ENCODE results near the gene HERC4. TPM values are rescaled to one million over a fixed set of nuclear protein-coding genes. Genes with fewer than 3 reads are reported as not detected.

Gene HERC4
- total and polyA plus RNA-seq, 10 donors = 18.2 to 124 (median 89.0) TPM

GRCh38 chr10:67893637-67894036 lies 181.4 kb downstream of the HERC4 start:
- Histone ChIP-seq H3K9me3 (no peaks in the 10 kb centered on the region), H3K4me3 (no peak overlapping the region), H3K27ac (no peak overlapping the region), H3K4me1 (peaks cover 0 to 37% (median 7%) of the 10 kb centered on the region in 6 donors), H3K27me3 (replicated peaks in 1 of 7) (no peaks in the 10 kb centered on the region), H3K36me3 (peaks cover 0 to 100% (median 91%) of the 10 kb centered on the region in 6 donors)
- intact Hi-C loops (cut with DNase I; ENCODE audit: low total_unique reads) = no loop called here
- WGBS, 5 donors = 93 to 96% (median 96%) methylated on average over 14 of the region's 14 CpGs
- no peak for DNase-seq
- TF ChIP-seq, protein P1, sequence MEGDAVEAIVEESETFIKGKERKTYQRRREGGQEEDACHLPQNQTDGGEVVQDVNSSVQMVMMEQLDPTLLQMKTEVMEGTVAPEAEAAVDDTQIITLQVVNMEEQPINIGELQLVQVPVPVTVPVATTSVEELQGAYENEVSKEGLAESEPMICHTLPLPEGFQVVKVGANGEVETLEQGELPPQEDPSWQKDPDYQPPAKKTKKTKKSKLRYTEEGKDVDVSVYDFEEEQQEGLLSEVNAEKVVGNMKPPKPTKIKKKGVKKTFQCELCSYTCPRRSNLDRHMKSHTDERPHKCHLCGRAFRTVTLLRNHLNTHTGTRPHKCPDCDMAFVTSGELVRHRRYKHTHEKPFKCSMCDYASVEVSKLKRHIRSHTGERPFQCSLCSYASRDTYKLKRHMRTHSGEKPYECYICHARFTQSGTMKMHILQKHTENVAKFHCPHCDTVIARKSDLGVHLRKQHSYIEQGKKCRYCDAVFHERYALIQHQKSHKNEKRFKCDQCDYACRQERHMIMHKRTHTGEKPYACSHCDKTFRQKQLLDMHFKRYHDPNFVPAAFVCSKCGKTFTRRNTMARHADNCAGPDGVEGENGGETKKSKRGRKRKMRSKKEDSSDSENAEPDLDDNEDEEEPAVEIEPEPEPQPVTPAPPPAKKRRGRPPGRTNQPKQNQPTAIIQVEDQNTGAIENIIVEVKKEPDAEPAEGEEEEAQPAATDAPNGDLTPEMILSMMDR (IDR thresholded peaks at IDR 0.05 in 8 of 11, conservative IDR thresholded peaks at IDR 0.05 in 3 of 11) = no peak
- TF ChIP-seq POLR2A (IDR thresholded peaks at IDR 0.05) = no peak
- no peak for TF ChIP-seq POLR2AphosphoS5 (IDR thresholded peaks at IDR 0.05)

DNA sequence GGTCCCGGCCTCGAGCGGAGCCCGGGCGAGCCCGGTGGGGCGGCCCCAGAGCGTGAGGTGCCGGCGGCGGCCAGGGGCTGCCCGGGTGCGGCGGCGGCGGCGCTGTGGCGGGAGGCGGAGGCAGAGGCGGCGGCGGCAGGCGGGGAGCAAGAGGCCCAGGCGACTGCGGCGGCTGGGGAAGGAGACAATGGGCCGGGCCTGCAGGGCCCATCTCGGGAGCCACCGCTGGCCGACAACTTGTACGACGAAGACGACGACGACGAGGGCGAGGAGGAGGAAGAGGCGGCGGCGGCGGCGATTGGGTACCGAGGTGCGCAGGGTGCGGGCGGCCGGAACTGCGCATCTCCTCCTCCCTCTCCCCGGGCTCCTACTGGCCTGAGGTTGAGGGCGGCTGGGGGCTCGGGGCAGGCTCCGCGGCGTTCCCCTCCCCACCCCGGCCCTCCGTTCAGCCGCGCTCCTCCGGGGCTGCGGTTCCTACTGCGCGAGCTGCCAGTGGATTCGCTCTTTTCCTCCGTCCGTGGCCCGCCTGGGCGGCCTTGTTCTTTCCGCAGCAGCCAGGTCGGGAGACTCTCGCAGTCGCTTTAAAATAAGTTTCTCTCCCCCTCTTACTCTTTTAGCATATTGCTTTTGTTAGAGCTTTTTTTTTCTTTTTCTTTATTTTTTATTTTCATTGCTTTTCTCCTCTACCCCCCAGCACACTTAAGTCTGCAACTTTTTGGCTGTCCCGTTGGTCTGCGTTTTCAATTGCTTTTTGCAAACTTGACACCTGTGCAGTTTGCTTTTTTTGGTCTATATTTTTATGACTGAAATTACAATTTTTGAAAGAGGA lies 190.0 kb downstream of the HERC4 start:
- intact Hi-C loops (cut with DNase I; ENCODE audit: low total_unique reads) = no loop called here
- Histone ChIP-seq H3K4me3 (peak overlapping the region; percentile 47 to 86 (median 78)), H3K27me3 (replicated peaks in 1 of 7) (no peaks in the 10 kb centered on the region), H3K4me1 (peaks cover 7 to 57% (median 38%) of the 10 kb centered on the region in 6 donors), H3K9me3 (no peaks in the 10 kb centered on the region), H3K27ac (peak overlapping the region; percentile 90 to 98 (median 96)), H3K36me3 (peaks cover 0 to 34% (median 33%) of the 10 kb centered on the region in 6 donors)
- peak; percentile 96 for DNase-seq
- TF ChIP-seq, protein P1 (IDR thresholded peaks at IDR 0.05 in 8 of 11, conservative IDR thresholded peaks at IDR 0.05 in 3 of 11) = peak in 1 of 11 experiments; percentile 4
- TF ChIP-seq POLR2A (IDR thresholded peaks at IDR 0.05) = peak in 1 of 3 donors; percentile 27
- TF ChIP-seq POLR2AphosphoS5 (IDR thresholded peaks at IDR 0.05) = peak in 1 of 3 donors; percentile 27
- 0 to 1% (median 0%) methylated on average over 45 to 73 of the region's 73 CpGs for WGBS, 5 donors

DNA sequence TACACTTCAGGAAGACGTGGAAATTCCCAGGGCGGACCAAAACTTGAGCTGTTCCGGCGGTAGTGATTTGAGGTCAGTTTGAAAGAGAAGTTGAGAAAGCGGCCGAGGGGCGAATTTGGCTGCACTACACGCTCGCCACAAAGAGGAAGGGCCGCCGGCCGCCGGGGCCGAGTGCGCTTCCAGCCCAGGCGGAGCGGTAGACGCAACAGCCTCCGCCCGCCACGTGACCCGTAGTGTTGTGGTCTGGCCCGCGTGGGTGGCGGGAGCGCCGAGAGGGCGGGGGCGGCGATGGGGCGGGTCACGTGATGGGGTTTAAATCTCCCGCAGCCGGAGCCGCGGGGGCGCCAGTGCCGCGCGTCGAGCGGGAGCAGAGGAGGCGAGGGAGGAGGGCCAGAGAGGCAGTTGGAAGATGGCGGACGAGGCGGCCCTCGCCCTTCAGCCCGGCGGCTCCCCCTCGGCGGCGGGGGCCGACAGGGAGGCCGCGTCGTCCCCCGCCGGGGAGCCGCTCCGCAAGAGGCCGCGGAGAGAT lies 190.7 kb downstream of the HERC4 start, which contains the start of gene SIRT1:
Gene SIRT1, plus strand, starts transcription at position 344 of the 529 bp plus-strand sequence. Its CDS starts 66 bp downstream, at position 410.
- 0 to 2% (median 0%) methylated on average over 42 to 62 of the region's 62 CpGs for WGBS, 5 donors
- intact Hi-C loops (cut with DNase I; ENCODE audit: low total_unique reads) = no loop called here
- Histone ChIP-seq H3K27ac (peak within 1 kb of the TSS; percentile 90 to 98 (median 96)), H3K36me3 (peaks cover 0 to 28% (median 26%) of the 10 kb centered on the region in 6 donors), H3K27me3 (replicated peaks in 1 of 7) (no peaks in the 10 kb centered on the region), H3K4me3 (peak within 1 kb of the TSS; percentile 47 to 86 (median 78)), H3K4me1 (peaks cover 7 to 51% (median 34%) of the 10 kb centered on the region in 6 donors), H3K9me3 (no peaks in the 10 kb centered on the region)
- TF ChIP-seq POLR2A (IDR thresholded peaks at IDR 0.05) (peak; percentile 77 to 90 (median 89)), POLR2AphosphoS5 (IDR thresholded peaks at IDR 0.05) (peak; percentile 99 to 100 (median 99))
- TF ChIP-seq, protein P1 (IDR thresholded peaks at IDR 0.05 in 8 of 11, conservative IDR thresholded peaks at IDR 0.05 in 3 of 11) = peak in 3 of 11 experiments; percentile 7 to 43 (median 34)
- peak; percentile 99 for DNase-seq

Data from spleen (tissue), 11 donors.